H4 (cell line): ENCODE results near the gene TRIM65. TPM values are rescaled to one million over a fixed set of nuclear protein-coding genes. Genes with fewer than 3 reads are reported as not detected.

Experiments
- DNase-seq: peaks from one replicate; pipeline ENCODE4 v3.0.0-alpha.2; 2015; ENCODE audit warnings: low spot score
- total RNA-seq: library from RNA; depleted of rRNA; stranded (reverse); fragments of >200 nt; shearing (Covaris generic); gene quantifications from 2 replicates; pipeline ENCODE4 v1.2.3, GENCODE V29; 2014

The TRIM65 gene
- total RNA-seq, 1 experiment from 2014 or later = 10.5 TPM

GRCh38 chr17:75917917-75918445 lies 21.2 kb upstream of the TRIM65 start:
- DNase-seq = peak; percentile 6

GRCh38 chr17:75917141-75917916 lies 20.6 kb upstream of the TRIM65 start:
- no peak for DNase-seq

- DNase-seq = no peak
These were observed 18.5 kb upstream of the TRIM65 start for GRCh38 chr17:75915268-75915667.

GRCh38 chr17:75914643-75915267 lies 18.0 kb upstream of the TRIM65 start:
- peak; percentile 5 for DNase-seq

GRCh38 chr17:75913537-75914210 lies 16.9 kb upstream of the TRIM65 start:
- no peak for DNase-seq

- no peak for DNase-seq
These were observed 13.9 kb upstream of the TRIM65 start for GRCh38 chr17:75910699-75911098.

GRCh38 chr17:75909812-75910274 lies 13.1 kb upstream of the TRIM65 start:
- no peak for DNase-seq

- DNase-seq = no peak
These were observed 12.5 kb upstream of the TRIM65 start for GRCh38 chr17:75909051-75909811.

GRCh38 chr17:75908201-75908600 lies 11.4 kb upstream of the TRIM65 start:
- peak; percentile 81 for DNase-seq

GRCh38 chr17:75906143-75906884 lies 9.6 kb upstream of the TRIM65 start:
- no peak for DNase-seq

GRCh38 chr17:75904749-75905521 lies 8.2 kb upstream of the TRIM65 start, which contains the start of gene MRPL38:
Gene MRPL38 (minus strand): TSS chr17:75904884. CDS start chr17:75904875, 9 bp downstream.
- DNase-seq = peak; percentile 96

- no peak for DNase-seq
These were observed 5.7 kb upstream of the TRIM65 start for GRCh38 chr17:75902406-75902805.

GRCh38 chr17:75901727-75902126 lies 5.0 kb upstream of the TRIM65 start:
- DNase-seq = no peak

GRCh38 chr17:75900691-75901533 lies 4.2 kb upstream of the TRIM65 start:
- no peak for DNase-seq

- no peak for DNase-seq
These were observed 3.2 kb upstream of the TRIM65 start for GRCh38 chr17:75899767-75900468.

GRCh38 chr17:75899353-75899752 lies 2.6 kb upstream of the TRIM65 start:
- DNase-seq = no peak

GRCh38 chr17:75898791-75899190 lies 2.0 kb upstream of the TRIM65 start:
- no peak for DNase-seq

GRCh38 chr17:75898065-75898464 lies 1.3 kb upstream of the TRIM65 start:
- DNase-seq = no peak
